K562 (cell line): ENCODE measurements around the gene FANCI. TPM values are rescaled to one million over a fixed set of nuclear protein-coding genes. Genes with fewer than 3 reads are reported as not detected.

ENCODE experiments used
- BRCA1 ChIP-seq, 2 experiments: fragments of 450-650 bp in 1 of 2; sonication (generic) in 1 of 2; formaldehyde crosslinking in 1 of 2; IDR thresholded peaks; 2 replicates each; pipeline versions ENCODE4 v1.5.0 to v1.6.1; 2017 to 2020; ENCODE audit warnings: mild to moderate bottlenecking in 1 of 2, missing genetic modification reagents in 1 of 2
- CBX1 ChIP-seq: sonication (generic); IDR thresholded peaks from 2 replicates; pipeline ENCODE4 v1.6.1; 2016; ENCODE audit warnings: antibody characterized with exemption, low read depth, mild to moderate bottlenecking
- DPF2 ChIP-seq: fragments of 450-650 bp; IDR thresholded peaks from 2 replicates; pipeline ENCODE4 v1.6.1; 2016
- HOXB6 ChIP-seq: fragments of 250-450 bp; sonication (Bioruptor Pico); IDR thresholded peaks from 2 replicates; pipeline ENCODE4 v1.5.1; 2022; ENCODE audit warnings: mild to moderate bottlenecking, borderline replicate concordance
- MCM5 ChIP-seq: fragments of 450-650 bp; IDR thresholded peaks from 2 replicates; pipeline ENCODE4 v1.6.1; 2016; ENCODE audit warnings: low read depth
- MEF2A ChIP-seq: IDR thresholded peaks from 2 replicates; pipeline ENCODE4 v1.6.1; 2011; ENCODE audit warnings: low read depth, mild to moderate bottlenecking, low read length, moderate library complexity; ENCODE audit not compliant: control insufficient read depth
- MTA2 ChIP-seq: fragments of 450-650 bp; IDR thresholded peaks from 2 replicates; pipeline ENCODE4 v1.6.1; 2016; ENCODE audit warnings: low read depth
- MTA3 ChIP-seq: fragments of 450-650 bp; formaldehyde crosslinking; IDR thresholded peaks from 2 replicates; pipeline ENCODE4 v1.6.1; 2017; ENCODE audit warnings: mild to moderate bottlenecking, borderline replicate concordance
- NFATC3 ChIP-seq: fragments of 450-650 bp; IDR thresholded peaks from 2 replicates; pipeline ENCODE4 v1.6.1; 2017; ENCODE audit warnings: mild to moderate bottlenecking
- NFIC ChIP-seq: fragments of 450-650 bp; IDR thresholded peaks from 2 replicates; pipeline ENCODE4 v1.6.1; 2017; ENCODE audit warnings: mild to moderate bottlenecking, inconsistent platforms
- PHB2 ChIP-seq: fragments of 450-650 bp; IDR thresholded peaks from 2 replicates; pipeline ENCODE4 v1.6.1; 2017; ENCODE audit warnings: low read depth
- RBM17 ChIP-seq: fragments of 200-400 bp; formaldehyde crosslinking; IDR thresholded peaks from 2 replicates; pipeline ENCODE4 v1.6.1; 2017; ENCODE audit warnings: low read depth, mild to moderate bottlenecking, low read length, borderline replicate concordance
- SRSF3 ChIP-seq: fragments of 200-400 bp; formaldehyde crosslinking; IDR thresholded peaks from 2 replicates; pipeline ENCODE4 v1.6.1; 2016; ENCODE audit warnings: mild to moderate bottlenecking, low read length, moderate library complexity; ENCODE audit not compliant: insufficient read depth
- TAL1 ChIP-seq: fragments of 450-650 bp; IDR thresholded peaks from 2 replicates; pipeline ENCODE4 v1.6.1; 2016; ENCODE audit warnings: mild to moderate bottlenecking
- TEAD4 ChIP-seq, 2 experiments: sonication (generic) in 1 of 2; formaldehyde crosslinking in 1 of 2; IDR thresholded peaks; 2 replicates each; pipeline versions ENCODE4 v1.6.1 to v1.8.0; 2012 to 2022; ENCODE audit warnings: borderline replicate concordance in 1 of 2, inconsistent platforms in 1 of 2, low read length in 1 of 2, mild to moderate bottlenecking in 1 of 2, missing genetic modification reagents in 1 of 2
- U2AF2 ChIP-seq: fragments of 200-400 bp; formaldehyde crosslinking; optimal IDR thresholded peaks from 2 replicates; pipeline ENCODE3; 2017; ENCODE audit warnings: low read depth, mild to moderate bottlenecking, low read length
- ZNF197 ChIP-seq: fragments of 200-800 bp; sonication (Bioruptor generic); IDR thresholded peaks from 2 replicates; pipeline ENCODE4 v1.6.1; 2016; ENCODE audit warnings: low read depth, missing genetic modification characterization, missing compliant biosample characterization
- ZNF347 ChIP-seq: fragments of 450-650 bp; formaldehyde crosslinking; IDR thresholded peaks from 2 replicates; pipeline ENCODE4 v1.4.0; 2020; ENCODE audit warnings: low read depth, mild to moderate bottlenecking, moderate library complexity
- ZNF583 ChIP-seq: fragments of 250-450 bp; sonication (Bioruptor Pico); IDR thresholded peaks from 2 replicates; pipeline ENCODE4 v1.4.0; 2020
- polyA plus RNA-seq, 8 experiments: library from polyadenylated mRNA; depleted of rRNA in 4 of 8; stranded (reverse) in 5 of 8; unstranded in 3 of 8; fragments of >200 nt; fragmentation: Nextera tagmentation in 2 of 8; fragmentation: Illumina TruSeq in 1 of 8; extraction: Ambion mirVana in 2 of 8; extraction: Trizol in 1 of 8; gene quantifications; 2 replicates each; pipeline versions ENCODE4 v1.2.1 to v1.2.3, GENCODE V29; 2011 to 2014; ENCODE audit warnings: inconsistent platforms in 1 of 8, missing spikeins in 1 of 8
- total RNA-seq, 7 experiments: library from RNA; depleted of rRNA in 6 of 7; stranded (reverse); fragments of >200 nt in 6 of 7; fragmentation: Illumina TruSeq in 2 of 7; extraction: Trizol in 2 of 7; gene quantifications; 2 replicates each; pipeline versions ENCODE4 v1.2.1 to v1.2.3, GENCODE V29; 2011 to 2021; ENCODE audit warnings: low replicate concordance in 1 of 7
- TF ChIP-seq, protein P1 (sequence below): IDR thresholded peaks from 2 replicates; pipeline ENCODE4 v1.6.1; 2011; ENCODE audit not compliant: insufficient read length; ENCODE audit errors: extremely low read depth
- TF ChIP-seq, protein P2 (sequence below), 2 experiments: fragments of 450-650 bp in 1 of 2; sonication (generic) in 1 of 2; formaldehyde crosslinking in 1 of 2; IDR thresholded peaks in 1 of 2; conservative IDR thresholded peaks in 1 of 2; 2 replicates each; pipeline versions ENCODE4 v1.6.1 to v1.8.1; 2016 to 2023; ENCODE audit warnings: mild to moderate bottlenecking in 2 of 2, moderate library complexity in 2 of 2, inconsistent platforms in 1 of 2, missing genetic modification reagents in 1 of 2
- TF ChIP-seq, protein P3 (sequence below): IDR thresholded peaks from 2 replicates; pipeline ENCODE4 v1.6.1; 2011; ENCODE audit warnings: borderline replicate concordance, low read depth, mild to moderate bottlenecking, moderate library complexity, low read length; ENCODE audit not compliant: insufficient read depth, poor library complexity, severe bottlenecking
- TF ChIP-seq, protein P4 (sequence below): fragments of 250-450 bp; sonication (Bioruptor Pico); IDR thresholded peaks from 2 replicates; pipeline ENCODE4 v1.8.0; 2021; ENCODE audit warnings: mild to moderate bottlenecking, moderate library complexity

Gene FANCI
- total and polyA plus RNA-seq, 9 of the 15 experiments (the other 6 are each of a cell fraction or from before 2014, with no cell fraction given): 72.1 to 165 (median 131) TPM

DNA sequence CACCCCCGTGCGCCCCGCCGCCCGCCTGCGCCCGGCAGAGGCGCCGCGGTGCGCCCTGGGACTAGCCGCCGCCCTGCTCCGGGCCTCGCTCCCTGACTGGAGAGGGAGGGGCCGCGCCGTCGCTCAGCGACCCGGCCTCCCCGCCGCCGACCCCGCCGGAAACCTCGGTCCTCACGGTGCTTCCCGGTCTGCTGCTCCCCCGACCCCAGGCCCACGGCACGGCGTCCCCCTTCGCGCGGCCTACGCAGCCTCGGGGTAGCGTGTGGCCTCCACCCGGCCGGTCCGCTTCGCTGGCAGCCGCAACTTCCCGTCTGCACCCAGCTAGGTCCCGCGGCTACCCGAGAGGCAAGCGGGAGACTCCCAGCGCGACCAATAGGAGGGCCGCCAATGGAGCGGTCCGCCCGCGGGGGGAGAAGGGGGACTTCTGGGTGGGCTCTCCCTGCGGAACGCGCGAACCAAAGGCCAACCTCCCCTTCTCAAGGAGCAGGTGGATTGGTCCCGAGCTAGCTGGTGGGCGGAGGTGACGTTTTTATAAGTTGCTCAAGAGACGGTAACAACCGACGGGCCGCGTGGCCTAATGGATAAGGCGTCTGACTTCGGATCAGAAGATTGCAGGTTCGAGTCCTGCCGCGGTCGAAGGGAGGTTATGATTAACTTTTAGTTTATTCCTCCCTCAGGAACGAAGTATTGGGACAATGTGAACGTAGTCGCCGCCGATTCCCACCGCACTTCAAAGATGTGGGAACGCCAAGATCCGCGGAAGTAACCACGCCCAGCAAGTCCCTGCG is 90.9 kb downstream of the FANCI start, which contains the start of gene POLG (continued):
- TF ChIP-seq, protein P1, sequence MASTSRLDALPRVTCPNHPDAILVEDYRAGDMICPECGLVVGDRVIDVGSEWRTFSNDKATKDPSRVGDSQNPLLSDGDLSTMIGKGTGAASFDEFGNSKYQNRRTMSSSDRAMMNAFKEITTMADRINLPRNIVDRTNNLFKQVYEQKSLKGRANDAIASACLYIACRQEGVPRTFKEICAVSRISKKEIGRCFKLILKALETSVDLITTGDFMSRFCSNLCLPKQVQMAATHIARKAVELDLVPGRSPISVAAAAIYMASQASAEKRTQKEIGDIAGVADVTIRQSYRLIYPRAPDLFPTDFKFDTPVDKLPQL: peak; percentile 3
- TF ChIP-seq U2AF2 (no peak), MEF2A (no peak), NFATC3 (no peak), RBM17 (no peak), ZNF347 (no peak), HOXB6 (CRISPR knock-in tag) (no peak), DPF2 (peak; percentile 53; the same call in 1 of the 2 replicates), CBX1 (peak; percentile 94), MTA3 (peak; percentile 83; the same call in 1 of the 2 replicates), TEAD4 (IDR thresholded peaks at IDR 0.05; ENCODE audit: low read length) (peak; percentile 78), TEAD4 (CRISPR knock-in tag; IDR thresholded peaks at IDR 0.05; ENCODE audit: borderline replicate concordance) (0 out of 2 replicates have a peak, but pooled peaks have one; percentile 32), MCM5 (no peak), BRCA1 (IDR thresholded peaks at IDR 0.05) (no peak), BRCA1 (CRISPR knock-in tag; IDR thresholded peaks at IDR 0.05) (no peak), ZNF197 (0 out of 2 replicates have a peak, but pooled peaks have one; percentile 51), PHB2 (no peak), MTA2 (no peak), ZNF583 (no peak), NFIC (peak; percentile 87), SRSF3 (no peak), TAL1 (no peak; the same call in 1 of the 2 replicates)
- TF ChIP-seq, protein P2, sequence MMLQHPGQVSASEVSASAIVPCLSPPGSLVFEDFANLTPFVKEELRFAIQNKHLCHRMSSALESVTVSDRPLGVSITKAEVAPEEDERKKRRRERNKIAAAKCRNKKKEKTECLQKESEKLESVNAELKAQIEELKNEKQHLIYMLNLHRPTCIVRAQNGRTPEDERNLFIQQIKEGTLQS (IDR thresholded peaks at IDR 0.05): peak; percentile 6; the same call in 1 of the 2 replicates
- TF ChIP-seq, protein P2 (CRISPR knock-in tag; conservative IDR thresholded peaks at IDR 0.05): peak; percentile 80; the same call in 1 of the 2 replicates
- TF ChIP-seq, protein P3, sequence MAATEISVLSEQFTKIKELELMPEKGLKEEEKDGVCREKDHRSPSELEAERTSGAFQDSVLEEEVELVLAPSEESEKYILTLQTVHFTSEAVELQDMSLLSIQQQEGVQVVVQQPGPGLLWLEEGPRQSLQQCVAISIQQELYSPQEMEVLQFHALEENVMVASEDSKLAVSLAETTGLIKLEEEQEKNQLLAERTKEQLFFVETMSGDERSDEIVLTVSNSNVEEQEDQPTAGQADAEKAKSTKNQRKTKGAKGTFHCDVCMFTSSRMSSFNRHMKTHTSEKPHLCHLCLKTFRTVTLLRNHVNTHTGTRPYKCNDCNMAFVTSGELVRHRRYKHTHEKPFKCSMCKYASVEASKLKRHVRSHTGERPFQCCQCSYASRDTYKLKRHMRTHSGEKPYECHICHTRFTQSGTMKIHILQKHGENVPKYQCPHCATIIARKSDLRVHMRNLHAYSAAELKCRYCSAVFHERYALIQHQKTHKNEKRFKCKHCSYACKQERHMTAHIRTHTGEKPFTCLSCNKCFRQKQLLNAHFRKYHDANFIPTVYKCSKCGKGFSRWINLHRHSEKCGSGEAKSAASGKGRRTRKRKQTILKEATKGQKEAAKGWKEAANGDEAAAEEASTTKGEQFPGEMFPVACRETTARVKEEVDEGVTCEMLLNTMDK: peak; percentile 48
- TF ChIP-seq, protein P4, sequence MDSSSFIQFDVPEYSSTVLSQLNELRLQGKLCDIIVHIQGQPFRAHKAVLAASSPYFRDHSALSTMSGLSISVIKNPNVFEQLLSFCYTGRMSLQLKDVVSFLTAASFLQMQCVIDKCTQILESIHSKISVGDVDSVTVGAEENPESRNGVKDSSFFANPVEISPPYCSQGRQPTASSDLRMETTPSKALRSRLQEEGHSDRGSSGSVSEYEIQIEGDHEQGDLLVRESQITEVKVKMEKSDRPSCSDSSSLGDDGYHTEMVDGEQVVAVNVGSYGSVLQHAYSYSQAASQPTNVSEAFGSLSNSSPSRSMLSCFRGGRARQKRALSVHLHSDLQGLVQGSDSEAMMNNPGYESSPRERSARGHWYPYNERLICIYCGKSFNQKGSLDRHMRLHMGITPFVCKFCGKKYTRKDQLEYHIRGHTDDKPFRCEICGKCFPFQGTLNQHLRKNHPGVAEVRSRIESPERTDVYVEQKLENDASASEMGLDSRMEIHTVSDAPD (CRISPR knock-in tag): no peak
